WTC11 (cell line): ENCODE measurements around the gene HP1BP3. TPM values are rescaled to one million over a fixed set of nuclear protein-coding genes. Genes with fewer than 3 reads are reported as not detected.

Experiments used
- ATAC-seq: fragments of 200-7000 bp; cut with Tn5 transposase; 2 replicates; pipeline ENCODE4 v1.10.0; 2021; ENCODE audit warnings: mild to moderate bottlenecking, moderate library complexity
- CTCF ChIA-PET: fragments of 300-600 bp; sonication (Branson Sonifier 250); formaldehyde crosslinking; loops from one replicate; lab custom pipeline; 2021; ENCODE audit warnings: antibody characterized with exemption; lab: Charles Lee
- POLR2A ChIA-PET: fragments of 350-600 bp; sonication (Branson Sonifier 250); formaldehyde crosslinking; loops from one replicate; lab custom pipeline; 2021; ENCODE audit warnings: antibody characterized with exemption; lab: Charles Lee
- DNase-seq: peaks from one replicate; pipeline ENCODE4 v3.0.0; 2021; ENCODE audit warnings: low spot score
- H3K27ac Mint-ChIP-seq: 2 replicates; pipeline ENCODE4 v1.8.0; 2021; ENCODE audit warnings: mixed read lengths
- H3K27me3 Mint-ChIP-seq: 2 replicates; pipeline ENCODE4 v1.8.0; 2021; ENCODE audit warnings: low read depth, mild to moderate bottlenecking, moderate library complexity, mixed read lengths
- H3K36me3 Mint-ChIP-seq: 2 replicates; pipeline ENCODE4 v1.8.0; 2021; ENCODE audit warnings: mixed read lengths
- H3K4me1 Mint-ChIP-seq: 2 replicates; pipeline ENCODE4 v1.8.0; 2022; ENCODE audit warnings: mixed read lengths
- H3K4me3 Mint-ChIP-seq: 2 replicates; pipeline ENCODE4 v1.8.0; 2021; ENCODE audit warnings: mild to moderate bottlenecking, moderate library complexity, mixed read lengths
- H3K9me3 Mint-ChIP-seq: 2 replicates; pipeline ENCODE4 v1.8.0; 2021; ENCODE audit warnings: mixed read lengths
- ATF1 ChIP-seq: sonication (generic); formaldehyde crosslinking; IDR thresholded peaks from 2 replicates; pipeline ENCODE4 v1.8.1; 2023; ENCODE audit warnings: mild to moderate bottlenecking, moderate library complexity, missing genetic modification reagents
- ESRRA ChIP-seq: sonication (generic); formaldehyde crosslinking; IDR thresholded peaks from 2 replicates; pipeline ENCODE4 v1.8.1; 2022; ENCODE audit warnings: mild to moderate bottlenecking, missing genetic modification reagents, borderline replicate concordance
- ETV6 ChIP-seq: sonication (generic); formaldehyde crosslinking; IDR thresholded peaks from 2 replicates; pipeline ENCODE4 v1.8.1; 2022; ENCODE audit warnings: mild to moderate bottlenecking, missing genetic modification reagents
- IRF2 ChIP-seq: sonication (generic); formaldehyde crosslinking; IDR thresholded peaks from 2 replicates; pipeline ENCODE4 v1.8.0; 2022; ENCODE audit warnings: low read depth, missing genetic modification reagents, borderline replicate concordance
- MXD4 ChIP-seq: fragments of 250-450 bp; sonication (Bioruptor Pico); IDR thresholded peaks from 2 replicates; pipeline ENCODE4 v1.8.0; 2021; ENCODE audit warnings: mild to moderate bottlenecking, moderate library complexity, borderline replicate concordance
- NFATC4 ChIP-seq: fragments of 250-450 bp; sonication (Bioruptor Pico); IDR thresholded peaks from 2 replicates; pipeline ENCODE4 v1.9.0; 2021; ENCODE audit warnings: mild to moderate bottlenecking
- RELA ChIP-seq: sonication (generic); formaldehyde crosslinking; IDR thresholded peaks from 2 replicates; pipeline ENCODE4 v1.8.1; 2022; ENCODE audit warnings: missing genetic modification reagents, mild to moderate bottlenecking, borderline replicate concordance
- total RNA-seq: library from RNA; stranded (reverse); gene quantifications from 3 replicates; pipeline ENCODE4 v1.2.3, GENCODE V29; 2021
- TF ChIP-seq, protein P1 (sequence below): sonication (generic); formaldehyde crosslinking; IDR thresholded peaks from 2 replicates; pipeline ENCODE4 v1.8.0; 2022; ENCODE audit warnings: mild to moderate bottlenecking, missing genetic modification reagents
- TF ChIP-seq, protein P2 (sequence below): sonication (generic); formaldehyde crosslinking; IDR thresholded peaks from 2 replicates; pipeline ENCODE4 v1.8.0; 2023; ENCODE audit warnings: missing genetic modification reagents
- TF ChIP-seq, protein P3 (sequence below): sonication (generic); formaldehyde crosslinking; IDR thresholded peaks from 2 replicates; pipeline ENCODE4 v1.8.0; 2023; ENCODE audit warnings: missing genetic modification reagents, mild to moderate bottlenecking, borderline replicate concordance
- TF ChIP-seq, protein P4 (sequence below): fragments of 250-450 bp; sonication (Bioruptor Pico); conservative IDR thresholded peaks from 2 replicates; pipeline ENCODE4 v1.9.0; 2021; ENCODE audit warnings: mild to moderate bottlenecking
- TF ChIP-seq, protein P5 (sequence below): sonication (generic); formaldehyde crosslinking; conservative IDR thresholded peaks from 2 replicates; pipeline ENCODE4 v1.8.1; 2022; ENCODE audit warnings: mild to moderate bottlenecking, missing genetic modification reagents
- TF ChIP-seq, protein P6 (sequence below): sonication (generic); formaldehyde crosslinking; IDR thresholded peaks from 2 replicates; pipeline ENCODE4 v1.8.1; 2023; ENCODE audit warnings: mild to moderate bottlenecking, missing genetic modification reagents

HP1BP3 gene
- total RNA-seq, 1 experiment from 2014 or later, result 121 TPM

DNA sequence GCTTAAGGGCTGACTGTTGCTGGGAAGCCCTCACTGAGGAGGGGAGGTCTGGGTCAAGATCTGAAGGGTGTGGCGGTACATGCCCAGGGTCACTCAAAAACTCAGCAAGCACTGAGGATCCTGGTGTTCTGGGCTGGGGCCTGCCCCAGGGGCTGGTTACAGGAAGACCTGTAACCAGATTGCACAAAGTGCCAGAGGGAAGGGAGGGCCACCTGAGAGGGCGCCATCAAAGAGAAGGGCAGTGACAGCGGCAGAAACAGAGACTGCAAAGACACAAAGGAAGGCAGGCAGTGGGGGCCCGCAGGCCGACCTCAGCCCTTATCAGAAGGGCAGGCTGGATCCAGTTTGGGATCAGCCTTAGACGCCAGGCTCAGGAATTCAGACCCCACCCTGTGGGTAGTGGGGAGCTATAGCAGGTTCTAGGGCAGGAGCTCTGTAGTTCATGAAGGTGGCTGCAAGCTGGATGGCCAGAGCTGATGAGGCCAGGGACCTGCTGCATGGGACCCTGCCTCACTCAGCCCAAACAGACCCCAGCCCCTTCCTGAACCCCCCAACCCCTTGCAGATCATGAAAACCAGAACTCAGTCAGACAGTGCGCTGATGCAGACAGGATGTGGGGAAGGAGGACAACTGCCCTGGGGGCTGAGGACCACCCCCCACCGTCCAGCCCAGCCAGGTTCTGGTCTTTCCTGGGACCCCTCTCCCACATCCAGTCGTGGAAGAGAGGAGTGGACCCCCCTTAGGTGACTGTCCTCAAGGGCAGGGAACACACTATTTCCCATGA is 58.5 kb downstream of the HP1BP3 start:
- H3K4me3 Mint-ChIP-seq, result peak overlapping the region; percentile 53
- peaks cover 36% of the 10 kb centered on the region for H3K4me1 Mint-ChIP-seq
- H3K27ac Mint-ChIP-seq, result peak overlapping the region; percentile 66; the same call in 1 of the 2 replicates
- TF ChIP-seq NFATC4 (CRISPR knock-in tag) (no peak), ETV6 (CRISPR knock-in tag) (no peak), IRF2 (no peak), ESRRA (CRISPR knock-in tag) (no peak), RELA (no peak), MXD4 (CRISPR knock-in tag) (no peak), ATF1 (CRISPR knock-in tag) (no peak)
- TF ChIP-seq, protein P1, sequence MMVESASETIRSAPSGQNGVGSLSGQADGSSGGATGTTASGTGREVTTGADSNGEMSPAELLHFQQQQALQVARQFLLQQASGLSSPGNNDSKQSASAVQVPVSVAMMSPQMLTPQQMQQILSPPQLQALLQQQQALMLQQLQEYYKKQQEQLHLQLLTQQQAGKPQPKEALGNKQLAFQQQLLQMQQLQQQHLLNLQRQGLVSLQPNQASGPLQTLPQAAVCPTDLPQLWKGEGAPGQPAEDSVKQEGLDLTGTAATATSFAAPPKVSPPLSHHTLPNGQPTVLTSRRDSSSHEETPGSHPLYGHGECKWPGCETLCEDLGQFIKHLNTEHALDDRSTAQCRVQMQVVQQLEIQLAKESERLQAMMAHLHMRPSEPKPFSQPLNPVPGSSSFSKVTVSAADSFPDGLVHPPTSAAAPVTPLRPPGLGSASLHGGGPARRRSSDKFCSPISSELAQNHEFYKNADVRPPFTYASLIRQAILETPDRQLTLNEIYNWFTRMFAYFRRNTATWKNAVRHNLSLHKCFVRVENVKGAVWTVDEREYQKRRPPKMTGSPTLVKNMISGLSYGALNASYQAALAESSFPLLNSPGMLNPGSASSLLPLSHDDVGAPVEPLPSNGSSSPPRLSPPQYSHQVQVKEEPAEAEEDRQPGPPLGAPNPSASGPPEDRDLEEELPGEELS (CRISPR knock-in tag), result no peak
- TF ChIP-seq, protein P2, sequence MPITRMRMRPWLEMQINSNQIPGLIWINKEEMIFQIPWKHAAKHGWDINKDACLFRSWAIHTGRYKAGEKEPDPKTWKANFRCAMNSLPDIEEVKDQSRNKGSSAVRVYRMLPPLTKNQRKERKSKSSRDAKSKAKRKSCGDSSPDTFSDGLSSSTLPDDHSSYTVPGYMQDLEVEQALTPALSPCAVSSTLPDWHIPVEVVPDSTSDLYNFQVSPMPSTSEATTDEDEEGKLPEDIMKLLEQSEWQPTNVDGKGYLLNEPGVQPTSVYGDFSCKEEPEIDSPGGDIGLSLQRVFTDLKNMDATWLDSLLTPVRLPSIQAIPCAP, result no peak
- TF ChIP-seq, protein P3, sequence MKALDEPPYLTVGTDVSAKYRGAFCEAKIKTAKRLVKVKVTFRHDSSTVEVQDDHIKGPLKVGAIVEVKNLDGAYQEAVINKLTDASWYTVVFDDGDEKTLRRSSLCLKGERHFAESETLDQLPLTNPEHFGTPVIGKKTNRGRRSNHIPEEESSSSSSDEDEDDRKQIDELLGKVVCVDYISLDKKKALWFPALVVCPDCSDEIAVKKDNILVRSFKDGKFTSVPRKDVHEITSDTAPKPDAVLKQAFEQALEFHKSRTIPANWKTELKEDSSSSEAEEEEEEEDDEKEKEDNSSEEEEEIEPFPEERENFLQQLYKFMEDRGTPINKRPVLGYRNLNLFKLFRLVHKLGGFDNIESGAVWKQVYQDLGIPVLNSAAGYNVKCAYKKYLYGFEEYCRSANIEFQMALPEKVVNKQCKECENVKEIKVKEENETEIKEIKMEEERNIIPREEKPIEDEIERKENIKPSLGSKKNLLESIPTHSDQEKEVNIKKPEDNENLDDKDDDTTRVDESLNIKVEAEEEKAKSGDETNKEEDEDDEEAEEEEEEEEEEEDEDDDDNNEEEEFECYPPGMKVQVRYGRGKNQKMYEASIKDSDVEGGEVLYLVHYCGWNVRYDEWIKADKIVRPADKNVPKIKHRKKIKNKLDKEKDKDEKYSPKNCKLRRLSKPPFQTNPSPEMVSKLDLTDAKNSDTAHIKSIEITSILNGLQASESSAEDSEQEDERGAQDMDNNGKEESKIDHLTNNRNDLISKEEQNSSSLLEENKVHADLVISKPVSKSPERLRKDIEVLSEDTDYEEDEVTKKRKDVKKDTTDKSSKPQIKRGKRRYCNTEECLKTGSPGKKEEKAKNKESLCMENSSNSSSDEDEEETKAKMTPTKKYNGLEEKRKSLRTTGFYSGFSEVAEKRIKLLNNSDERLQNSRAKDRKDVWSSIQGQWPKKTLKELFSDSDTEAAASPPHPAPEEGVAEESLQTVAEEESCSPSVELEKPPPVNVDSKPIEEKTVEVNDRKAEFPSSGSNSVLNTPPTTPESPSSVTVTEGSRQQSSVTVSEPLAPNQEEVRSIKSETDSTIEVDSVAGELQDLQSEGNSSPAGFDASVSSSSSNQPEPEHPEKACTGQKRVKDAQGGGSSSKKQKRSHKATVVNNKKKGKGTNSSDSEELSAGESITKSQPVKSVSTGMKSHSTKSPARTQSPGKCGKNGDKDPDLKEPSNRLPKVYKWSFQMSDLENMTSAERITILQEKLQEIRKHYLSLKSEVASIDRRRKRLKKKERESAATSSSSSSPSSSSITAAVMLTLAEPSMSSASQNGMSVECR, result no peak
- TF ChIP-seq, protein P4, sequence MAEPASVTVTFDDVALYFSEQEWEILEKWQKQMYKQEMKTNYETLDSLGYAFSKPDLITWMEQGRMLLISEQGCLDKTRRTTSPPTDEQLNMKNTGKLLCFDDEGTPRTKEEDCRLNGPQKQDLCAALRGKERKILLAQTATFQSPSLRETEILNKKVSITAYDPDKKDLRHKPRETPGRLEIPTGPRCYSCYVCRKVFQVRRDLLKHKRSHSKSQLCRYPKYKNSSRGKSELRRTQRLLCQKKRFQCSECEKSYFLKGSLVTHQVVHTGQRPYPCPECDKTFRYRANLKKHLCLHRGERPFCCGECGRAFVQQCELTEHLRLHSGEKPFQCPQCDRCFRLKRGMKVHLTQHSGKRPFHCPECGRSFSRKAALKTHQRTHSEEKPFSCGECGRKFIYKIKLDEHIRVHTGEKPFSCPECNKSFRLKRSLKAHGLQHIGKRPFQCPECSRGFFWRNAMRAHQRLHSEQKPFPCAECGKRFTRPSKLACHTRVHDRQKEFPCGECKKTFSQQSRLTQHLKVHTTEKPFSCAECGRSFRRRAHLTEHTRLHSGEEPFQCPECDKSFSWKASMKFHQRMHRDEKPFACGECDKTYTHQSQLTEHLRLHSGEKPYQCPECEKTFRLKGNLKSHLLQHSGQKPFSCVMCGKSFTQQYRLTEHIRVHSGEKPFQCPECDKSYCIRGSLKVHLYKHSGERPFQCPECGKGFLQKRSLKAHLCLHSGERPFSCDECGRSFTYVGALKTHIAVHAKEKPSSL (CRISPR knock-in tag), result no peak
- TF ChIP-seq, protein P5, sequence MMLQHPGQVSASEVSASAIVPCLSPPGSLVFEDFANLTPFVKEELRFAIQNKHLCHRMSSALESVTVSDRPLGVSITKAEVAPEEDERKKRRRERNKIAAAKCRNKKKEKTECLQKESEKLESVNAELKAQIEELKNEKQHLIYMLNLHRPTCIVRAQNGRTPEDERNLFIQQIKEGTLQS, result no peak
- TF ChIP-seq, protein P6, sequence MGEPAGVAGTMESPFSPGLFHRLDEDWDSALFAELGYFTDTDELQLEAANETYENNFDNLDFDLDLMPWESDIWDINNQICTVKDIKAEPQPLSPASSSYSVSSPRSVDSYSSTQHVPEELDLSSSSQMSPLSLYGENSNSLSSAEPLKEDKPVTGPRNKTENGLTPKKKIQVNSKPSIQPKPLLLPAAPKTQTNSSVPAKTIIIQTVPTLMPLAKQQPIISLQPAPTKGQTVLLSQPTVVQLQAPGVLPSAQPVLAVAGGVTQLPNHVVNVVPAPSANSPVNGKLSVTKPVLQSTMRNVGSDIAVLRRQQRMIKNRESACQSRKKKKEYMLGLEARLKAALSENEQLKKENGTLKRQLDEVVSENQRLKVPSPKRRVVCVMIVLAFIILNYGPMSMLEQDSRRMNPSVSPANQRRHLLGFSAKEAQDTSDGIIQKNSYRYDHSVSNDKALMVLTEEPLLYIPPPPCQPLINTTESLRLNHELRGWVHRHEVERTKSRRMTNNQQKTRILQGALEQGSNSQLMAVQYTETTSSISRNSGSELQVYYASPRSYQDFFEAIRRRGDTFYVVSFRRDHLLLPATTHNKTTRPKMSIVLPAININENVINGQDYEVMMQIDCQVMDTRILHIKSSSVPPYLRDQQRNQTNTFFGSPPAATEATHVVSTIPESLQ (CRISPR knock-in tag), result no peak
- ChIA-PET CTCF (interaction anchor here (0.8 to 9.0 kb wide), 12 partner anchors 11 to 467 kb away, joined by 3 to 124 read pairs (median 4); partner anchors contain the start of genes HP1BP3 and KIF17), POLR2A (interaction anchor here (1.1 to 2.8 kb wide), 3 partner anchors 11 to 58 kb away, joined by 3 to 9 read pairs (median 4); partner anchors contain the start of genes HP1BP3 and KIF17)
- H3K27me3 Mint-ChIP-seq, result peaks cover 33% of the 10 kb centered on the region
- no peaks in the 10 kb centered on the region for H3K9me3 Mint-ChIP-seq
- ATAC-seq (no peak), DNase-seq (no peak)
- H3K36me3 Mint-ChIP-seq, result no peaks in the 10 kb centered on the region
